Trophoblast cell (in vitro differentiated cells and primary cell): ENCODE data around the gene BLVRB. TPM values are rescaled to one million over a fixed set of nuclear protein-coding genes. Genes with fewer than 3 reads are reported as not detected.
A peak's percentile ranks its signal among the peaks of the same experiment; 100 is the strongest.

Experiments
- DNase-seq, 2 donors: peaks; one replicate each; pipeline ENCODE4 v3.0.0-alpha.2; 2016
- H2AFZ ChIP-seq: 2 replicates; pipeline ENCODE4 v1.6.1; 2013; ENCODE audit warnings: low read length, moderate library complexity, mild to moderate bottlenecking; ENCODE audit not compliant: insufficient read depth, poor library complexity
- H2AK5ac ChIP-seq: 2 replicates; pipeline ENCODE4 v1.6.1; 2013; ENCODE audit warnings: mild to moderate bottlenecking, low read length
- H2BK120ac ChIP-seq: 2 replicates; pipeline ENCODE4 v1.6.1; 2013; ENCODE audit warnings: low read length, mild to moderate bottlenecking, moderate library complexity; ENCODE audit not compliant: insufficient read depth, poor library complexity
- H2BK12ac ChIP-seq: 2 replicates; pipeline ENCODE4 v1.6.1; 2013; ENCODE audit warnings: mild to moderate bottlenecking, low read length, moderate library complexity
- H2BK5ac ChIP-seq: 2 replicates; pipeline ENCODE4 v1.6.1; 2013; ENCODE audit warnings: low read length, low read depth, moderate library complexity, mild to moderate bottlenecking; ENCODE audit not compliant: poor library complexity
- H3K14ac ChIP-seq: 2 replicates; pipeline ENCODE4 v1.6.1; 2013; ENCODE audit warnings: mild to moderate bottlenecking, low read length
- H3K18ac ChIP-seq: 2 replicates; pipeline ENCODE4 v1.6.1; 2013; ENCODE audit warnings: mild to moderate bottlenecking, low read length
- H3K23ac ChIP-seq: 2 replicates; pipeline ENCODE4 v1.6.1; 2013; ENCODE audit warnings: low read length
- H3K27ac ChIP-seq: 2 replicates; pipeline ENCODE4 v1.5.1; 2013; ENCODE audit warnings: low read depth, mild to moderate bottlenecking, inconsistent platforms, low read length, moderate library complexity
- H3K27me3 ChIP-seq: 2 replicates; pipeline ENCODE4 v1.6.1; 2013; ENCODE audit warnings: inconsistent platforms, mild to moderate bottlenecking, low read length, moderate library complexity; ENCODE audit not compliant: insufficient read depth
- H3K36me3 ChIP-seq, 2 experiments: 1 replicate in 1 of 2; 2 replicates in 1 of 2; pipeline ENCODE4 v1.6.1; 2013; ENCODE audit warnings: low read length in 2 of 2, mild to moderate bottlenecking in 2 of 2, moderate library complexity in 1 of 2; ENCODE audit not compliant: insufficient read depth in 2 of 2, control insufficient read depth in 1 of 2
- H3K4ac ChIP-seq: 2 replicates; pipeline ENCODE4 v1.6.1; 2013; ENCODE audit warnings: low read depth, mild to moderate bottlenecking, low read length, moderate library complexity
- H3K4me1 ChIP-seq, 2 experiments: 1 replicate in 1 of 2; 2 replicates in 1 of 2; pipeline ENCODE4 v1.6.1; 2013; ENCODE audit warnings: low read length in 2 of 2, mild to moderate bottlenecking in 2 of 2, moderate library complexity in 1 of 2; ENCODE audit not compliant: insufficient read depth in 2 of 2, control insufficient read depth in 1 of 2
- H3K4me2 ChIP-seq: 2 replicates; pipeline ENCODE4 v1.6.1; 2013; ENCODE audit warnings: inconsistent platforms, mild to moderate bottlenecking, low read length, moderate library complexity
- H3K4me3 ChIP-seq: 2 replicates; pipeline ENCODE4 v1.5.1; 2013; ENCODE audit warnings: mild to moderate bottlenecking, low read depth, low read length, inconsistent platforms
- H3K79me1 ChIP-seq: one replicate; pipeline ENCODE4 v1.6.1; 2013; ENCODE audit warnings: low read length
- H3K79me2 ChIP-seq: 2 replicates; pipeline ENCODE4 v1.6.1; 2013; ENCODE audit warnings: low read length, mild to moderate bottlenecking; ENCODE audit not compliant: control insufficient read depth, insufficient read depth, poor library complexity
- H3K9ac ChIP-seq: 2 replicates; pipeline ENCODE4 v1.6.1; 2013; ENCODE audit warnings: mild to moderate bottlenecking, low read length
- H3K9me3 ChIP-seq: 2 replicates; pipeline ENCODE4 v1.6.1; 2013; ENCODE audit warnings: low read depth, mild to moderate bottlenecking, control low read depth, inconsistent platforms, low read length; ENCODE audit not compliant: insufficient read depth
- H4K12ac ChIP-seq: 2 replicates; pipeline ENCODE4 v1.6.1; 2013; ENCODE audit warnings: low read depth, mild to moderate bottlenecking, low read length, moderate library complexity
- H4K8ac ChIP-seq: 2 replicates; pipeline ENCODE4 v1.6.1; 2013; ENCODE audit warnings: low read depth, mild to moderate bottlenecking, low read length, moderate library complexity
- H4K91ac ChIP-seq: one replicate; pipeline ENCODE4 v1.6.1; 2013; ENCODE audit warnings: low read depth, mild to moderate bottlenecking, low read length, moderate library complexity
- WGBS: extraction: QIAGEN DNeasy Blood & Tissue Kit; methylation state at CpG from one replicate; pipeline ENCODE4 v1.1.7; 2013; ENCODE audit warnings: missing lambda C conversion rate; ENCODE audit not compliant: insufficient read length, insufficient coverage; ENCODE audit errors: extremely low coverage; 5-methylcytosine and 5-hydroxymethylcytosine counted together
- polyA plus RNA-seq: library from polyadenylated mRNA; stranded (reverse); fragments of 200-250 nt; gene quantifications from 2 replicates; pipeline ENCODE4 v1.2.3, GENCODE V29; 2013

Gene BLVRB
- polyA plus RNA-seq = 69.2 and 70.1 TPM in 2 replicates

DNA sequence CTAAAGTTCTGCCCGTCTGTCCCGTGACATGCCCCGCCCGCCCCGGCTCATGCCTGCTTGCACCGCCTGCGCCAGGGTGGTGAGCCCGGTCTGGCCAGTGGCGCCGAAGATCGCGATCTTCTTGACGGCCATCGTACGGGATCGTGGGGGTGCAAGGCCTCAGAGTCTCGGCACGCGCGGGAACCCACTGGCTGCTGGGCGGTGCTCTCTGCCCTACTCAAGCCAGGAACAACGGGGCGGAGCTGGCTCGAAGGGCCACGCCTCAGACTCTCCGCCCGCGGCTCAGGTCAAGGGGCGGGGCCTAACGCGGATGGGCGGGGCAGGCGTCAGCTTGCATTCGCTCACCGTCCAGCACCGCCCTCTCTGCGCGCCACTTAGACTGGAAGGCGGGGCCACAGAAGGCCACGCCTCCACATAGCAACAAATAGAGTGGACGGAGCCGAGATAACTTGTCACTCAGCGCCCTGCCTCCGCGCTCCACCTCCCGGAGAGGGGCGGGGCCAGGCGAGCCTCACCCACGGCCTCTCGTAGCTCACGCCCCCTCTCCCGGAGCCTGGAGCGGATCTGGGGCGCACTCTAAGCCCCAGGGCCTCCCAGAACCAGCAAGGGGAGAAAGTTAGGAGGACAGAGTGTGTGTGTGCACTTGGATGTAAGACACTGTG is at the start of gene BLVRB:
TSS of gene BLVRB (minus strand) at position 189 of the 662 bp plus-strand sequence. CDS start at position 132, 57 bp downstream.
- Histone ChIP-seq H4K12ac (peak within 1 kb of the TSS; percentile 81), H3K36me3 (no peaks in the 10 kb centered on the region), H3K9ac (peak within 1 kb of the TSS; percentile 28), H3K14ac (peak within 1 kb of the TSS; percentile 76), H3K79me2 (no peaks in the 10 kb centered on the region), H2BK12ac (peak within 1 kb of the TSS; percentile 79), H2BK120ac (peak within 1 kb of the TSS; percentile 75), H2AK5ac (peak within 1 kb of the TSS; percentile 83), H3K4me3 (peak within 1 kb of the TSS; percentile 77), H3K18ac (peak within 1 kb of the TSS; percentile 31), H3K4me2 (peak within 1 kb of the TSS; percentile 74), H3K27ac (peak within 1 kb of the TSS; percentile 26), H2AFZ (peak within 1 kb of the TSS; percentile 53), H3K4me1 (peaks cover 11 to 16% of the 10 kb centered on the region in 2 experiments), H2BK5ac (peak within 1 kb of the TSS; percentile 50), H3K9me3 (peaks cover 12% of the 10 kb centered on the region), H4K91ac (peak within 1 kb of the TSS; percentile 70), H3K79me1 (peaks cover 10% of the 10 kb centered on the region), H3K27me3 (peaks cover 16% of the 10 kb centered on the region), H4K8ac (peak within 1 kb of the TSS; percentile 69), H3K4ac (peak within 1 kb of the TSS; percentile 6), H3K23ac (no peak within 1 kb of the TSS)
- DNase-seq = peak; percentile 100
- WGBS = no CpG with 5 or more reads among the region's 54 CpGs

- Histone ChIP-seq H2BK120ac (no peak overlapping the region), H4K8ac (no peak overlapping the region), H3K9ac (no peak overlapping the region), H4K91ac (no peak overlapping the region), H3K79me1 (no peaks in the 10 kb centered on the region), H3K23ac (no peak overlapping the region), H3K4me3 (no peak overlapping the region), H3K79me2 (no peaks in the 10 kb centered on the region), H3K36me3 (no peaks in the 10 kb centered on the region), H2AK5ac (no peak overlapping the region), H3K4me2 (no peak overlapping the region), H3K4ac (no peak overlapping the region), H3K4me1 (peaks cover 4% of the 10 kb centered on the region in 2 experiments), H2AFZ (no peak overlapping the region), H3K27ac (no peak overlapping the region), H3K18ac (no peak overlapping the region), H2BK12ac (no peak overlapping the region), H3K27me3 (peaks cover 30% of the 10 kb centered on the region), H3K14ac (no peak overlapping the region), H3K9me3 (peaks cover 12% of the 10 kb centered on the region), H4K12ac (no peak overlapping the region), H2BK5ac (no peak overlapping the region)
- no peak for DNase-seq
- no CpG with 5 or more reads among the region's 4 CpGs for WGBS
These were observed 48.3 kb upstream of the BLVRB start for GRCh38 chr19:40513741-40514315.

DNA sequence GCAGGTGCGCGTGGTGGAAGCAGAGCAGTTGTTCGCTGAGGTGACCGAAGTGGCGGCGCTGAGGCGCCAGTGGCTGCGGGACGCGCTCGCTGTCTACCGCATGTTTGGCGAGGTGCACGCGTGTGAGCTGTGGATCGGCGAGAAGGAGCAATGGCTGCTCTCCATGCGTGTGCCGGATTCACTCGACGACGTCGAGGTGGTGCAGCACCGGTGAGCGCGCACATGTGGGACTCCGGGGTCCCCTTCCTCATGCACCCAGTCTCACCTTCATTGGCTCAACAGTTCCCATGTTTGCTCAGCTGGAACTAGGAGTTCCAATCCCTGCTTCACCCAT is 47.8 kb upstream of the BLVRB start:
- H3K18ac ChIP-seq = no peak overlapping the region
- WGBS = no CpG with 5 or more reads among the region's 27 CpGs
- H2BK5ac ChIP-seq = no peak overlapping the region

GRCh38 chr19:40512473-40513344 is 47.2 kb upstream of the BLVRB start:
- Histone ChIP-seq H3K27ac (no peak overlapping the region), H4K12ac (no peak overlapping the region), H3K79me2 (no peaks in the 10 kb centered on the region), H3K36me3 (no peaks in the 10 kb centered on the region), H3K4me1 (peaks cover 4% of the 10 kb centered on the region in 2 experiments), H3K23ac (no peak overlapping the region), H3K9me3 (peaks cover 12% of the 10 kb centered on the region), H3K79me1 (no peaks in the 10 kb centered on the region), H2BK5ac (no peak overlapping the region), H2BK12ac (no peak overlapping the region), H3K18ac (no peak overlapping the region), H3K4me3 (peak overlapping the region; percentile 37), H4K91ac (no peak overlapping the region), H3K14ac (no peak overlapping the region), H3K9ac (no peak overlapping the region), H2AK5ac (no peak overlapping the region), H3K4ac (no peak overlapping the region), H4K8ac (no peak overlapping the region), H2AFZ (peak overlapping the region; percentile 11), H2BK120ac (no peak overlapping the region), H3K27me3 (peaks cover 28% of the 10 kb centered on the region), H3K4me2 (peak overlapping the region; percentile 57)
- peak; percentile 43 to 58 for DNase-seq
- no CpG with 5 or more reads among the region's 105 CpGs for WGBS

More for the DNA sequence above, 47.8 kb upstream of the BLVRB start:
- H4K8ac ChIP-seq = no peak overlapping the region
- H3K9me3 ChIP-seq = peaks cover 12% of the 10 kb centered on the region
- no peak overlapping the region for H3K9ac ChIP-seq
- no peaks in the 10 kb centered on the region for H3K36me3 ChIP-seq
- H3K23ac ChIP-seq = no peak overlapping the region
- peaks cover 4% of the 10 kb centered on the region in 2 experiments for H3K4me1 ChIP-seq
- no peak overlapping the region for H2AFZ ChIP-seq
- H3K4me3 ChIP-seq = no peak overlapping the region
- no peaks in the 10 kb centered on the region for H3K79me1 ChIP-seq
- DNase-seq = no peak
- no peak overlapping the region for H3K27ac ChIP-seq
- no peaks in the 10 kb centered on the region for H3K79me2 ChIP-seq
- H2BK12ac ChIP-seq = no peak overlapping the region
- H2BK120ac ChIP-seq = no peak overlapping the region
- no peak overlapping the region for H3K14ac ChIP-seq
- H3K27me3 ChIP-seq = peaks cover 28% of the 10 kb centered on the region
- H2AK5ac ChIP-seq = no peak overlapping the region
- no peak overlapping the region for H3K4ac ChIP-seq
- no peak overlapping the region for H4K12ac ChIP-seq
- H3K4me2 ChIP-seq = no peak overlapping the region
- no peak overlapping the region for H4K91ac ChIP-seq
